RWPE1 (cell line): ENCODE results near the gene RIMOC1.
A peak's percentile ranks its signal among the peaks of the same experiment; 100 is the strongest.

Experiments used
- CTCF ChIA-PET: fragments of 350-600 bp; sonication (Branson Sonifier 250); formaldehyde crosslinking; extraction: SDS; loops from one replicate; lab custom pipeline; 2021; lab: Yijun Ruan, JAX
- POLR2A ChIA-PET: fragments of 400-600 bp; formaldehyde crosslinking; extraction: SDS; loops from one replicate; lab custom pipeline; 2020; ENCODE audit warnings: antibody characterized with exemption; ENCODE audit not compliant: low non-redundant PET; lab: Yijun Ruan, JAX
- DNase-seq: peaks from one replicate; pipeline ENCODE4 v3.0.0; 2012; ENCODE audit warnings: low spot score
- H3K27ac ChIP-seq: fragments of 450-650 bp; 2 replicates; pipeline ENCODE4 v1.5.1; 2017
- TF ChIP-seq, protein P1 (sequence below): fragments of 450-650 bp; conservative IDR thresholded peaks from 2 replicates; pipeline ENCODE4 v1.5.1; 2017; ENCODE audit warnings: low read depth, mild to moderate bottlenecking

The RIMOC1 gene

DNA sequence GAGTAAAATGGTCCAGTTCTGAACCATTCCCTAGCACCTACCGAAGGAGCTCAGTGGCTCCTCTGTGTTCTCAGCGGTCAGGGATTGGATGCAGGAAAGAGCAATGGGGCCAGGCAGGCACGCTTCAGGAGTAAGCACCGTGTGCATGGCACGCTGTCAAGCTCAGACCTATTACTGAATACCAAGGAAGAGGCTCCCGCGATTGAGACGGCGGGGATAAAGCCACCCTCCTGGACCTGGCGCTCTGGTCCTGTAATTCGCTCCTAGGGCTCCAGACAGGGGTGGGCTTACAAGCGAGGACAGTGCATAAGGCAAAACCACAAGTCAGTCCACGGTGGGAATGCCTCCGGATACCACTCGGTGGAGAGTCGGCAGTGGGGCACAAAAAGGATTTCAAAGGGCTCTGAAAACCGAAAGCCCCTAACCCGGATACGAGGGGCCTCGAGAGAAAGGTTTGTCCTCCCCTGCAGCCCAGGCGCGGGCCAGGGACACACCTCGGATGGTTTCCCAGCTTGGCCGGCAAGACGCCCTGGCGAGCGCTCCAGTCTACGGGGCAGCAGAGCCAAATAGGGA lies 34.9 kb upstream of the RIMOC1 start:
- ChIA-PET CTCF (interaction anchor here (0.6 to 1.2 kb wide), 4 partner anchors 13 to 759 kb away, joined by 3 to 4 read pairs (median 3); partner anchors contain the start of gene FBXO4), POLR2A (no interaction called here)
- peak overlapping the region; percentile 94 for H3K27ac ChIP-seq
- peak; percentile 49 for DNase-seq
- TF ChIP-seq, protein P1, sequence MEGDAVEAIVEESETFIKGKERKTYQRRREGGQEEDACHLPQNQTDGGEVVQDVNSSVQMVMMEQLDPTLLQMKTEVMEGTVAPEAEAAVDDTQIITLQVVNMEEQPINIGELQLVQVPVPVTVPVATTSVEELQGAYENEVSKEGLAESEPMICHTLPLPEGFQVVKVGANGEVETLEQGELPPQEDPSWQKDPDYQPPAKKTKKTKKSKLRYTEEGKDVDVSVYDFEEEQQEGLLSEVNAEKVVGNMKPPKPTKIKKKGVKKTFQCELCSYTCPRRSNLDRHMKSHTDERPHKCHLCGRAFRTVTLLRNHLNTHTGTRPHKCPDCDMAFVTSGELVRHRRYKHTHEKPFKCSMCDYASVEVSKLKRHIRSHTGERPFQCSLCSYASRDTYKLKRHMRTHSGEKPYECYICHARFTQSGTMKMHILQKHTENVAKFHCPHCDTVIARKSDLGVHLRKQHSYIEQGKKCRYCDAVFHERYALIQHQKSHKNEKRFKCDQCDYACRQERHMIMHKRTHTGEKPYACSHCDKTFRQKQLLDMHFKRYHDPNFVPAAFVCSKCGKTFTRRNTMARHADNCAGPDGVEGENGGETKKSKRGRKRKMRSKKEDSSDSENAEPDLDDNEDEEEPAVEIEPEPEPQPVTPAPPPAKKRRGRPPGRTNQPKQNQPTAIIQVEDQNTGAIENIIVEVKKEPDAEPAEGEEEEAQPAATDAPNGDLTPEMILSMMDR = no peak

DNA sequence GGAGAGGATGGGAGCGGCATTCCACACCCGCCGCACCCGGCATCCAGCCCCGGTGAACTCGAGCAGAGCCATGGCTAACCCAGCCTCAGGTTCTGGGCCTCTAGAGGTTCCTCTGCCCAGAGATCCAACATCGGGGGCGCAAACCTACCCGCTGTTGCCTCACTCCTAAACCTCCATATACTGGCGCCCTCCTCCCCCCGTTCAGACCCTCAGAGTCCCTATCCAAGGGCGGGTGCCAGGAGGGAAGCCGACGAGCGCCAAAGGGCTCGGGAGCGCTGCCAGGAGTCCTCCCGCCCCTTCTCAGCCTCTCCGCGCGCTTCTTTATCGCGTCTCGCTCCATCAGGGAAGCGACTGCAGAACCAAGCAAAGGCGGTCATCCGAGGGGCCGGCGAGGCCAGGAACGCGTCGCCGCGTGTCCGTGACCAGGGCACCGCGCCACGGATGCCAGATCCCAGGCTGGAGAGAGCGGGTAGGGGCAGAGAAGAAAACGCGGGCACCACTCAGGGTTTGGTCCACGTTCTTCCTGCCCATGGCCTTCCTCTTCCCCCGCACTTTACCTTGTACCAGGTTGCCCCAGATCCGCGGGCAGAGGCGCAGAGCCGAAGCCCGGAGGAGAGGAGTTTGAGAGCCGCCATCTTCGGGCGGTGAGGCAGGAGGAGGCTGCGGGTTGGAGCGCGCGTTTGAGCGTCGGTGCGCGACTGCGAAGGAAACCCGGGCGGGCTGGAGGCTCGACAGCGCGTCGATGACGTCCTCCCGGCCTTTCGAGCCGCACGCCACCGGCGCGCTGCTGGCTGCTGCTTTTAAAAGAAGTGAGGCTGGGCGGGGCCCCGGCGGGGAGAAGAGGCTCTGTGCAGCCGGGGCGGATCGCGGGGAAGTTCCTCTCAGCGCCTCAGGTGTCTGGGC lies 34.2 kb upstream of the RIMOC1 start, which contains the start of gene OXCT1:
OXCT1 (minus strand) TSS at position 702 of the 903 bp plus-strand sequence; CDS start at position 635, 67 bp downstream.
- DNase-seq = peak; percentile 92

DNA sequence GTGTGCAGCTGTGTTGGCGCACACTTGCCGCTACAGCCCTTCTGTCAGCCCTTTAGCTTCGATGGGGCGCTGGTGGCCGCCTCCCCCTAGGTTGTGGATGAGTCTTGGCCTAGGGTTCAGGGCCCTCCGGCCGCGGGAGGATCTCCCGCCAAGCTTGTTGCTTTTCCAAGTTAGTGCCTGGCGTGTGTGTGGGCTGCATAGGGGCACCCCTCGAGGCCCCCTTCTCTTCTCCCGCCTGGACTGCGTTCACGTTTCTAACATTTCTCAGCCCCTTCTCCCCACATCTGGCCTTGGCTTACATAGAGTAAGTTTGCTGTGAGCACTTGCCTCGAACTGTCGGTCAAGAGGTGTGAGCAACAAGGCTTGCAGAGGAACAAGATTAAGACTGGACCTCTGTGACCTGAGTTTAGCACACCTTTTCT lies 33.5 kb upstream of the RIMOC1 start:
- CTCF ChIA-PET = no interaction called here

More for the DNA sequence above, 34.2 kb upstream of the RIMOC1 start, which contains the start of gene OXCT1:
- TF ChIP-seq, protein P1 = no peak
- ChIA-PET POLR2A (interaction anchor here (0.6 to 1.1 kb wide), 2 partner anchors 34 to 902 kb away, joined by 3 to 5 read pairs; partner anchors contain the start of gene RIMOC1), CTCF (interaction anchor here (0.6 to 1.0 kb wide), 2 partner anchors 55 to 758 kb away, joined by 3 read pairs; partner anchors contain the start of gene FBXO4)
- peak within 1 kb of the TSS; percentile 94 for H3K27ac ChIP-seq

DNA sequence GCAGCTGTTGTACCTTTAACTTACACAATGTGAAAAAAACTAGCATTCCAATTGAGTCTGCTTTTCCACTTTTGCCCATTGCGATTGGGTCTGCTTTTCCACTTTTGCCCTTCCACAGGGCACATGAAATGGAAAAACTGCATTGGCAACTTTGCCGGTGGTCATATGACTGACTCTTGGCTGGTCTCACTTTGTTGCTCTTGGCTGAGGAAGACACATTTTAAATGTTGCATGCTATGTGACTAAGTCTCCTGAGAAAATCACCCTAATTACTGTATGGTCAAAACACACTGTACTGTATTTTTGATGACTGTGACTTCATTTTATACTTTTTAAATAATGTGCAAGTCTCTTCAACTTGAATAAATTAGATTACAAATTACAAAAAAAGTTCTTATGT lies 32.3 kb upstream of the RIMOC1 start:
- TF ChIP-seq, protein P1 = no peak
- no peak for DNase-seq
- ChIA-PET POLR2A (interaction anchor here (1.5 kb wide), 1 partner anchor 32 kb away, joined by 3 read pairs; the partner anchor contains the start of gene RIMOC1), CTCF (no interaction called here)
- no peak overlapping the region for H3K27ac ChIP-seq

More for the DNA sequence above, 33.5 kb upstream of the RIMOC1 start:
- TF ChIP-seq, protein P1 = no peak
- DNase-seq = no peak
- H3K27ac ChIP-seq = peak overlapping the region; percentile 94
- POLR2A ChIA-PET = interaction anchor here (0.6 to 1.1 kb wide), 2 partner anchors 33 to 902 kb away, joined by 3 to 5 read pairs; partner anchors contain the start of gene RIMOC1

DNA sequence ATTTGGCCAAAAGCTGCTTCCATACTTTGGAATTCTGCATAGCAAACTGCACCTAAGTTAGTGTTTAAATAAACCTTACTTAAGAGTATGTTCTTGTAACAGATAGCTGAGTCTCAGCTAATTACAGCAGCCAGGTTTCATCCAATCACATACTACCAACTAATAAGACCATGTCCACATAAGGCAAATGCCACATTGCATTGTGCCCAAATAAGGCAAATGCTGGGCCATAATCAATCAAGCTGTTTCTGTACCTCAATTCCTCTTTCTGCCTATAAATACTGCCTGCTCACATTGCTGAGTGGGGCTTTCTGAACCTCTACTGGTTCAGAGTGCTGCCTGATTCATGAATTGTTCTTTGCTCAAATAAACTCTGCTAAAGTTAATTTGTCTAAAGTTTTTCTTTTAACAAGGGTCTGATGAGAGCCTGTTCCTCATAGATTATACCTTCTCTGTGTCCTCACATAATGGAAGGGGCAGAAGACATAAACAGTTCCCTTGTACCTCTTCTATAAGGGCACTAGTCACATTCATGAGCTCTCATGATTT lies 29.6 kb upstream of the RIMOC1 start:
- ChIA-PET POLR2A (no interaction called here), CTCF (no interaction called here)
- no peak overlapping the region for H3K27ac ChIP-seq

More for the DNA sequence above, 29.6 kb upstream of the RIMOC1 start:
- no peak for DNase-seq
- TF ChIP-seq, protein P1 = no peak
